Adipose tissue (tissue), 3 donors: ENCODE data around the gene IRX2. TPM values are rescaled to one million over a fixed set of nuclear protein-coding genes. Genes with fewer than 3 reads are reported as not detected.

Source experiments
- H3K27ac ChIP-seq: one replicate; pipeline ENCODE4 v1.5.1; 2013; ENCODE audit warnings: low read depth, low read length
- WGBS, 3 donors: extraction: QIAGEN DNeasy Blood & Tissue Kit; methylation state at CpG; one replicate each; pipeline ENCODE4 v1.1.7; 2013; 5-methylcytosine and 5-hydroxymethylcytosine counted together
- polyA plus RNA-seq, 3 donors: library from polyadenylated mRNA; stranded (reverse); fragments of 200-250 nt; gene quantifications; one replicate each; pipeline ENCODE4 v1.2.3, GENCODE V29; 2013
- donor health status: healthy with polysubstance abuse.
- donor health status: Bipolar disorder and iron deficiency.
- donor health status: healthy.

IRX2 gene
- polyA plus RNA-seq, 3 donors = 0.22 to 1.1 (median 0.59) TPM

- no peak overlapping the region for H3K27ac ChIP-seq
- 12 to 15% (median 14%) methylated on average over 26 of the region's 26 CpGs for WGBS, 3 donors
These were observed 3.9 kb downstream of the IRX2 start for GRCh38 chr5:2747363-2748162.

GRCh38 chr5:2746561-2747032 is 4.9 kb downstream of the IRX2 start:
- WGBS, 3 donors = 18 to 21% (median 19%) methylated on average over 3 of the region's 3 CpGs
- no peak overlapping the region for H3K27ac ChIP-seq

GRCh38 chr5:2744485-2744884 is 7.0 kb downstream of the IRX2 start:
- WGBS, 3 donors = 27 to 29% (median 27%) methylated on average over 2 of the region's 2 CpGs
- H3K27ac ChIP-seq = no peak overlapping the region

GRCh38 chr5:2742921-2743679 is 8.4 kb downstream of the IRX2 start:
- no peak overlapping the region for H3K27ac ChIP-seq
- 4 to 8% (median 8%) methylated on average over 45 to 55 of the region's 55 CpGs for WGBS, 3 donors

GRCh38 chr5:2741956-2742355 is 9.5 kb downstream of the IRX2 start:
- 8 to 11% (median 10%) methylated on average over 3 of the region's 3 CpGs for WGBS, 3 donors
- no peak overlapping the region for H3K27ac ChIP-seq

- WGBS, 3 donors = 6 to 20% (median 9%) methylated on average over 25 of the region's 25 CpGs
- H3K27ac ChIP-seq = no peak overlapping the region
These were observed 10.5 kb downstream of the IRX2 start for GRCh38 chr5:2740876-2741555.

- WGBS, 3 donors = 5 to 14% (median 6%) methylated on average over 56 to 59 of the region's 59 CpGs
These were observed 11.2 kb downstream of the IRX2 start for GRCh38 chr5:2740051-2740875.

GRCh38 chr5:2739360-2740050 is 12.0 kb downstream of the IRX2 start:
- WGBS, 3 donors = 1 to 2% (median 1%) methylated on average over 55 to 68 of the region's 68 CpGs
- no peak overlapping the region for H3K27ac ChIP-seq

More at GRCh38 chr5:2740051-2740875, 11.2 kb downstream of the IRX2 start:
- no peak overlapping the region for H3K27ac ChIP-seq

GRCh38 chr5:2738700-2739359 is 12.6 kb downstream of the IRX2 start:
- H3K27ac ChIP-seq = no peak overlapping the region
- WGBS, 3 donors = 4 to 5% (median 5%) methylated on average over 43 to 54 of the region's 54 CpGs

GRCh38 chr5:2738156-2738699 is 13.2 kb downstream of the IRX2 start:
- no peak overlapping the region for H3K27ac ChIP-seq
- 13 to 22% (median 16%) methylated on average over 10 of the region's 10 CpGs for WGBS, 3 donors

GRCh38 chr5:2737273-2738155 is 14.0 kb downstream of the IRX2 start:
- 73 to 76% (median 75%) methylated on average over 17 of the region's 17 CpGs for WGBS, 3 donors
- no peak overlapping the region for H3K27ac ChIP-seq

GRCh38 chr5:2736872-2737271 is 14.6 kb downstream of the IRX2 start:
- H3K27ac ChIP-seq = no peak overlapping the region
- WGBS, 3 donors = 73 to 87% (median 86%) methylated on average over 8 of the region's 8 CpGs

GRCh38 chr5:2735996-2736395 is 15.5 kb downstream of the IRX2 start:
- no peak overlapping the region for H3K27ac ChIP-seq
- WGBS, 3 donors = 41 to 74% (median 63%) methylated on average over 3 of the region's 3 CpGs

- 35 to 58% (median 49%) methylated on average over 3 of the region's 3 CpGs for WGBS, 3 donors
- no peak overlapping the region for H3K27ac ChIP-seq
These were observed 18.6 kb downstream of the IRX2 start for GRCh38 chr5:2732850-2733249.

- 55 to 72% (median 68%) methylated on average over 4 of the region's 4 CpGs for WGBS, 3 donors
- no peak overlapping the region for H3K27ac ChIP-seq
These were observed 19.5 kb downstream of the IRX2 start for GRCh38 chr5:2732004-2732403.

GRCh38 chr5:2729189-2729588 is 22.3 kb downstream of the IRX2 start:
- H3K27ac ChIP-seq = no peak overlapping the region
- WGBS, 3 donors = 64 to 68% (median 64%) methylated on average over 7 of the region's 7 CpGs
